ENCODE data around the gene UROC1.

Gene UROC1

GRCh38 chr3:126476166-126477060 lies 41.2 kb downstream of the UROC1 start:
- DNase-seq: no peak

GRCh38 chr3:126475413-126476114 lies 42.0 kb downstream of the UROC1 start, which contains the start of gene ZXDC:
ZXDC (minus strand) TSS chr3:126475891; CDS start chr3:126475865, 26 bp downstream.
- peak; percentile 90 for DNase-seq

GRCh38 chr3:126474498-126475412 lies 42.8 kb downstream of the UROC1 start:
- peak; percentile 26 for DNase-seq

GRCh38 chr3:126473292-126474168 lies 44.0 kb downstream of the UROC1 start:
- DNase-seq: no peak

- DNase-seq: no peak
Observed at GRCh38 chr3:126472277-126473006, 45.1 kb downstream of the UROC1 start.

- DNase-seq: no peak
Observed at GRCh38 chr3:126469479-126469878, 48.1 kb downstream of the UROC1 start.

- no peak for DNase-seq
Observed at GRCh38 chr3:126468028-126468891, 49.3 kb downstream of the UROC1 start.

- DNase-seq: no peak
Observed at GRCh38 chr3:126467611-126467955, 50.0 kb downstream of the UROC1 start.

GRCh38 chr3:126466886-126467610 lies 50.5 kb downstream of the UROC1 start:
- no peak for DNase-seq

- no peak for DNase-seq
Observed at GRCh38 chr3:126465928-126466544, 51.5 kb downstream of the UROC1 start.

- DNase-seq: no peak
Observed at GRCh38 chr3:126464997-126465396, 52.6 kb downstream of the UROC1 start.

GRCh38 chr3:126464494-126464893 lies 53.1 kb downstream of the UROC1 start:
- no peak for DNase-seq

- DNase-seq: no peak
Observed at GRCh38 chr3:126464093-126464492, 53.5 kb downstream of the UROC1 start.

- no peak for DNase-seq
Observed at GRCh38 chr3:126463521-126463920, 54.1 kb downstream of the UROC1 start.

- DNase-seq: no peak
Observed at GRCh38 chr3:126461450-126462070, 56.0 kb downstream of the UROC1 start.

GRCh38 chr3:126460381-126460780 lies 57.2 kb downstream of the UROC1 start:
- DNase-seq: no peak

GRCh38 chr3:126459763-126460127 lies 57.8 kb downstream of the UROC1 start:
- no peak for DNase-seq

GRCh38 chr3:126459111-126459762 lies 58.3 kb downstream of the UROC1 start:
- DNase-seq: no peak
